ENCODE data around the gene DCAF4L1. TPM values are rescaled to one million over a fixed set of nuclear protein-coding genes. Genes with fewer than 3 reads are reported as not detected.

DCAF4L1 gene
- polyA plus RNA-seq, 2 of the 4 experiments (the other 2 are of a cell fraction): 0.12 to 0.14 TPM

- H3K27ac ChIP-seq: no peak overlapping the region
- FAIRE-seq: no peak
- 83% methylated on average over 2 of the region's 2 CpGs for WGBS (ENCODE audit: missing lambda C conversion rate)
Measured at GRCh38 chr4:41967392-41967791, 14.2 kb upstream of the DCAF4L1 start.

GRCh38 chr4:41969671-41970070 lies 11.9 kb upstream of the DCAF4L1 start:
- TF ChIP-seq ESRRA (IDR thresholded peaks at IDR 0.05; ENCODE audit: borderline replicate concordance, low read length): no peak
- TF ChIP-seq RARB (CRISPR knock-in tag; IDR thresholded peaks at IDR 0.05): no peak
- TF ChIP-seq CEBPB (IDR thresholded peaks at IDR 0.05): no peak
- TF ChIP-seq TP53 (CRISPR knock-in tag; IDR thresholded peaks at IDR 0.05): no peak
- TF ChIP-seq RFX5 (IDR thresholded peaks at IDR 0.05): no peak
- no peak for TF ChIP-seq FOSB (CRISPR knock-in tag; IDR thresholded peaks at IDR 0.05)
- TF ChIP-seq ZNF302 (CRISPR knock-in tag; IDR thresholded peaks at IDR 0.05): no peak
- TF ChIP-seq HDAC2 (IDR thresholded peaks at IDR 0.05): no peak
- no peak for TF ChIP-seq FOSL2 (IDR thresholded peaks at IDR 0.05)
- TF ChIP-seq FOSL2 (CRISPR knock-in tag; IDR thresholded peaks at IDR 0.05): no peak
- no peak for TF ChIP-seq USF2 (IDR thresholded peaks at IDR 0.05)
- POLR2A ChIA-PET: no interaction called here
- CTCF ChIA-PET: no interaction called here
- Histone ChIP-seq H3K4me1 (no peaks in the 10 kb centered on the region), H3K4me2 (no peak overlapping the region), H3K27ac (no peak overlapping the region), H3K9me3 (no peaks in the 10 kb centered on the region), H3K4me3 (no peak overlapping the region)
- FAIRE-seq (no peak), ATAC-seq (no peak), DNase-seq (ENCODE audit: low read depth in 1 of 2, low spot score in 1 of 2) (no peak)

More at GRCh38 chr4:41967392-41967791, 14.2 kb upstream of the DCAF4L1 start:
- TF ChIP-seq JUN (IDR thresholded peaks at IDR 0.05): no peak
- no peak for TF ChIP-seq RFX5 (IDR thresholded peaks at IDR 0.05)
- TF ChIP-seq TFCP2L1 (CRISPR knock-in tag; IDR thresholded peaks at IDR 0.05): no peak
- no peak for TF ChIP-seq MYC (IDR thresholded peaks at IDR 0.05; ENCODE audit: borderline replicate concordance, low read length)
- no peak for TF ChIP-seq FOXS1 (CRISPR knock-in tag; IDR thresholded peaks at IDR 0.05)
- TF ChIP-seq GATA3 (IDR thresholded peaks at IDR 0.05; ENCODE audit: borderline replicate concordance): no peak
- no peak for TF ChIP-seq ELK1 (IDR thresholded peaks at IDR 0.05; ENCODE audit: low read depth, low read length)
- no peak for TF ChIP-seq RARB (CRISPR knock-in tag; IDR thresholded peaks at IDR 0.05)
- TF ChIP-seq HDAC2 (IDR thresholded peaks at IDR 0.05): no peak
- no peak for TF ChIP-seq EHMT2 (IDR thresholded peaks at IDR 0.05; ENCODE audit: low read depth)
- TF ChIP-seq RAD21 (conservative IDR thresholded peaks at IDR 0.05 in 1 of 2, IDR thresholded peaks at IDR 0.05 in 1 of 2): no peak
- no peak for TF ChIP-seq EHF (CRISPR knock-in tag; IDR thresholded peaks at IDR 0.05)
- no peak for TF ChIP-seq BHLHE40 (IDR thresholded peaks at IDR 0.05; ENCODE audit: low read depth, low read length)
- no peak for TF ChIP-seq ESRRA (IDR thresholded peaks at IDR 0.05; ENCODE audit: borderline replicate concordance, low read length)
- no peak for TF ChIP-seq EP300 (IDR thresholded peaks at IDR 0.05)
- Histone ChIP-seq H3K4me2 (no peak overlapping the region), H3K9me3 (no peaks in the 10 kb centered on the region), H3K4me3 (no peak overlapping the region), H3K4me1 (no peaks in the 10 kb centered on the region)
- DNase-seq (ENCODE audit: low read depth in 1 of 2, low spot score in 1 of 2): no peak
- ChIA-PET CTCF (no interaction called here), POLR2A (no interaction called here)
- ATAC-seq: no peak

- H3K4me3 ChIP-seq: no peak overlapping the region
- WGBS (ENCODE audit: missing lambda C conversion rate): 83% methylated on average over 1 of the region's 1 CpG
- ATAC-seq: no peak
- ChIA-PET CTCF (interaction anchor here (1.3 kb wide), 1 partner anchor 10 kb away, joined by 4 read pairs; no protein-coding TSS in a partner anchor), POLR2A (no interaction called here)
- H3K9me3 ChIP-seq: no peaks in the 10 kb centered on the region
- no peak for TF ChIP-seq RFX5 (IDR thresholded peaks at IDR 0.05)
- TF ChIP-seq CTCF (IDR thresholded peaks at IDR 0.05): no peak
- TF ChIP-seq SREBF2 (IDR thresholded peaks at IDR 0.05): no peak
- TF ChIP-seq MAX (IDR thresholded peaks at IDR 0.05): no peak
- no peak for TF ChIP-seq PHF8 (IDR thresholded peaks at IDR 0.05; ENCODE audit: borderline replicate concordance, low read depth)
- TF ChIP-seq E2F6 (IDR thresholded peaks at IDR 0.05; ENCODE audit: borderline replicate concordance, low read depth): no peak
- TF ChIP-seq HDAC2 (IDR thresholded peaks at IDR 0.05): no peak
- no peak for TF ChIP-seq HES2 (IDR thresholded peaks at IDR 0.05)
- TF ChIP-seq HOXA7 (CRISPR knock-in tag; IDR thresholded peaks at IDR 0.05): no peak
- TF ChIP-seq TFCP2L1 (CRISPR knock-in tag; IDR thresholded peaks at IDR 0.05): no peak
- no peak for TF ChIP-seq EP300 (IDR thresholded peaks at IDR 0.05)
- TF ChIP-seq SMC3 (IDR thresholded peaks at IDR 0.05): no peak
- no peak for TF ChIP-seq RARB (CRISPR knock-in tag; IDR thresholded peaks at IDR 0.05)
- no peak for FAIRE-seq
- no peaks in the 10 kb centered on the region for H3K4me1 ChIP-seq
- no peak overlapping the region for H3K4me2 ChIP-seq
- no peak for DNase-seq (ENCODE audit: low read depth in 1 of 2, low spot score in 1 of 2)
- no peak overlapping the region for H3K27ac ChIP-seq
Measured at GRCh38 chr4:41975341-41975740, 6.2 kb upstream of the DCAF4L1 start.

All from A549 (cell line).